Astrocyte (in vitro differentiated cells and primary cell): ENCODE measurements around the gene ACTG2. TPM values are rescaled to one million over a fixed set of nuclear protein-coding genes. Genes with fewer than 3 reads are reported as not detected.

Experiments used
- DNase-seq: peaks from one replicate; pipeline ENCODE4 v3.0.0-alpha.2; 2010; ENCODE audit warnings: low read depth
- FAIRE-seq: peaks from 2 replicates; lab custom pipeline; 2011; peaks lifted over from hg19 to GRCh38; lab: Jason Lieb, UNC
- H2AFZ ChIP-seq: 2 replicates; pipeline ENCODE4 v1.6.0; 2012; ENCODE audit warnings: low read depth, low read length, inconsistent platforms
- H3K27ac ChIP-seq: 2 replicates; pipeline ENCODE4 v1.5.1; 2011; ENCODE audit warnings: low read depth, low read length, inconsistent platforms
- H3K27me3 ChIP-seq: 2 replicates; pipeline ENCODE4 v1.6.0; 2011; ENCODE audit warnings: low read length, inconsistent platforms; ENCODE audit not compliant: insufficient read depth
- H3K36me3 ChIP-seq: 2 replicates; pipeline ENCODE4 v1.5.1; 2011; ENCODE audit warnings: low read length, inconsistent platforms; ENCODE audit not compliant: insufficient read depth
- H3K4me1 ChIP-seq: 2 replicates; pipeline ENCODE4 v1.5.1; 2011; ENCODE audit warnings: low read length, inconsistent platforms; ENCODE audit not compliant: insufficient read depth
- H3K4me2 ChIP-seq: 2 replicates; pipeline ENCODE4 v1.6.0; 2012; ENCODE audit warnings: low read length, inconsistent platforms
- H3K4me3 ChIP-seq: 2 replicates; pipeline ENCODE4 v1.5.1; 2011; ENCODE audit warnings: low read depth, mild to moderate bottlenecking, low read length, inconsistent platforms; ENCODE audit not compliant: insufficient read depth
- H3K79me2 ChIP-seq: 2 replicates; pipeline ENCODE4 v1.6.0; 2012; ENCODE audit warnings: mild to moderate bottlenecking, low read length, inconsistent platforms; ENCODE audit not compliant: insufficient read depth
- H3K9ac ChIP-seq: 2 replicates; pipeline ENCODE4 v1.6.0; 2012; ENCODE audit warnings: mild to moderate bottlenecking, low read length, inconsistent platforms
- H3K9me3 ChIP-seq: 2 replicates; pipeline ENCODE4 v1.5.1; 2012; ENCODE audit warnings: low read depth, mild to moderate bottlenecking, low read length, inconsistent platforms; ENCODE audit not compliant: insufficient read depth
- H4K20me1 ChIP-seq: 2 replicates; pipeline ENCODE4 v1.6.0; 2012; ENCODE audit warnings: low read length, inconsistent platforms; ENCODE audit not compliant: insufficient read depth
- H3K27ac Mint-ChIP-seq: one replicate; pipeline ENCODE4 v1.8.0; 2021; ENCODE audit warnings: mild to moderate bottlenecking, mixed read lengths; ENCODE audit not compliant: unreplicated experiment
- H3K27me3 Mint-ChIP-seq: one replicate; pipeline ENCODE4 v1.8.0; 2021; ENCODE audit warnings: low read depth, mixed read lengths; ENCODE audit not compliant: unreplicated experiment
- H3K36me3 Mint-ChIP-seq: one replicate; pipeline ENCODE4 v1.8.0; 2021; ENCODE audit warnings: low read depth, mixed read lengths; ENCODE audit not compliant: unreplicated experiment
- H3K4me1 Mint-ChIP-seq: one replicate; pipeline ENCODE4 v1.8.0; 2021; ENCODE audit warnings: low read depth, mixed read lengths; ENCODE audit not compliant: unreplicated experiment
- H3K4me3 Mint-ChIP-seq: one replicate; pipeline ENCODE4 v1.8.0; 2021; ENCODE audit warnings: mild to moderate bottlenecking, moderate library complexity, mixed read lengths; ENCODE audit not compliant: unreplicated experiment
- H3K9me3 Mint-ChIP-seq: one replicate; pipeline ENCODE4 v1.8.0; 2021; ENCODE audit warnings: mild to moderate bottlenecking, mixed read lengths; ENCODE audit not compliant: unreplicated experiment
- CTCF ChIP-seq: IDR thresholded peaks from 2 replicates; pipeline ENCODE4 v1.5.1; 2011; ENCODE audit warnings: low read depth, mild to moderate bottlenecking, inconsistent platforms, low read length, moderate library complexity; ENCODE audit not compliant: insufficient read depth
- EZH2 ChIP-seq: IDR thresholded peaks from 2 replicates; pipeline ENCODE4 v1.6.1; 2012; ENCODE audit warnings: mild to moderate bottlenecking, low read length, inconsistent platforms; ENCODE audit not compliant: insufficient read depth
- total RNA-seq: library from RNA; stranded (reverse); gene quantifications from 2 replicates; pipeline ENCODE4 v1.2.1, GENCODE V29; 2021

The ACTG2 gene
- total RNA-seq, 1 donor from 2014 or later, result 298 TPM

GRCh38 chr2:73893764-73894474, 1.1 kb downstream of the ACTG2 start:
- peaks cover 2% of the 10 kb centered on the region for H3K9me3 Mint-ChIP-seq
- Histone ChIP-seq H3K27ac (no peak overlapping the region), H3K9me3 (no peaks in the 10 kb centered on the region), H3K27me3 (peaks cover 32% of the 10 kb centered on the region), H3K4me2 (peak overlapping the region; percentile 79), H3K9ac (peak overlapping the region; percentile 4), H3K4me1 (peaks cover 26% of the 10 kb centered on the region), H3K4me3 (peak overlapping the region; percentile 51), H4K20me1 (peaks cover 33% of the 10 kb centered on the region), H2AFZ (no peak overlapping the region), H3K79me2 (peaks cover 20% of the 10 kb centered on the region), H3K36me3 (no peaks in the 10 kb centered on the region)
- H3K4me3 Mint-ChIP-seq, result peak overlapping the region; percentile 86
- peak overlapping the region; percentile 21 for H3K27ac Mint-ChIP-seq
- H3K27me3 Mint-ChIP-seq, result peaks cover 4% of the 10 kb centered on the region
- no peak for DNase-seq
- no peak for TF ChIP-seq CTCF
- TF ChIP-seq EZH2, result no peak
- peak; percentile 39 for FAIRE-seq
- peaks cover 6% of the 10 kb centered on the region for H3K36me3 Mint-ChIP-seq
- H3K4me1 Mint-ChIP-seq, result peaks cover 11% of the 10 kb centered on the region

GRCh38 chr2:73894475-73894850, 1.7 kb downstream of the ACTG2 start:
- Mint-ChIP-seq H3K4me3 (peak overlapping the region; percentile 86), H3K27me3 (peaks cover 4% of the 10 kb centered on the region), H3K4me1 (peaks cover 11% of the 10 kb centered on the region), H3K9me3 (peaks cover 2% of the 10 kb centered on the region), H3K36me3 (peaks cover 6% of the 10 kb centered on the region), H3K27ac (peak overlapping the region; percentile 21)
- H3K27ac ChIP-seq, result no peak overlapping the region
- H3K36me3 ChIP-seq, result no peaks in the 10 kb centered on the region
- peaks cover 26% of the 10 kb centered on the region for H3K4me1 ChIP-seq
- FAIRE-seq (no peak), DNase-seq (no peak)
- H3K4me3 ChIP-seq, result peak overlapping the region; percentile 51
- H2AFZ ChIP-seq, result no peak overlapping the region
- H3K9me3 ChIP-seq, result no peaks in the 10 kb centered on the region
- H3K9ac ChIP-seq, result no peak overlapping the region
- H3K79me2 ChIP-seq, result peaks cover 21% of the 10 kb centered on the region
- peak overlapping the region; percentile 79 for H3K4me2 ChIP-seq
- H3K27me3 ChIP-seq, result peaks cover 32% of the 10 kb centered on the region
- TF ChIP-seq EZH2 (no peak), CTCF (no peak)
- H4K20me1 ChIP-seq, result peaks cover 34% of the 10 kb centered on the region

- H3K27ac ChIP-seq, result no peak overlapping the region
- H3K9ac ChIP-seq, result no peak overlapping the region
- no peak overlapping the region for H2AFZ ChIP-seq
- peaks cover 23% of the 10 kb centered on the region for H3K79me2 ChIP-seq
- H3K9me3 ChIP-seq, result no peaks in the 10 kb centered on the region
- Mint-ChIP-seq H3K36me3 (peaks cover 6% of the 10 kb centered on the region), H3K9me3 (peaks cover 2% of the 10 kb centered on the region), H3K27me3 (peaks cover 4% of the 10 kb centered on the region), H3K27ac (no peak overlapping the region), H3K4me3 (peak overlapping the region; percentile 86), H3K4me1 (peaks cover 11% of the 10 kb centered on the region)
- peak overlapping the region; percentile 51 for H3K4me3 ChIP-seq
- H4K20me1 ChIP-seq, result peaks cover 38% of the 10 kb centered on the region
- H3K27me3 ChIP-seq, result peaks cover 36% of the 10 kb centered on the region
- FAIRE-seq (no peak), DNase-seq (no peak)
- no peaks in the 10 kb centered on the region for H3K36me3 ChIP-seq
- peak overlapping the region; percentile 79 for H3K4me2 ChIP-seq
- TF ChIP-seq EZH2, result no peak
- peaks cover 26% of the 10 kb centered on the region for H3K4me1 ChIP-seq
These were observed 2.1 kb downstream of the ACTG2 start for GRCh38 chr2:73894877-73895276.
